Measurements from ENCODE around the gene WBP1.

DNA sequence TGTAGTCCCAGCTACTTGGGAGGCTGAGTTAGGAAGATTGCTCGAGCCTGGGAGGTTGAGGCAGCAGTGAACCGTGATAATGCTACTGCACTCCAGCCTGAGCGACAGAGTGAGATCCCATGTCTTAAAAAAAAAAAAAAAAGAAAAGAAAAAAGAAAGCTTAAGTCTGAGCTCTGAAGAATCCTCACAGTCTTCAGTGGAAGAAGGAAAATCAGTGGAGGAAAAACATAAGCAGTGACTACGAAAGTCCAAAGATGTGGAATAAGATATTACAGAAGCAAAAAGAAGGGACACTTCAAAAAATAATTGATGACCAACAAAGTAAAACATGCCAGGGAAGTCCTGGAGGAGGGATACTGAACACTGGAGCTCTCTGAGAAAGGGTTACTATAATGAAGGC, 52.0 kb downstream of the WBP1 start:
- TF ChIP-seq POLR2AphosphoS5 (IDR thresholded peaks at IDR 0.05) (no peak), POLR2A (IDR thresholded peaks at IDR 0.05) (no peak)
- TF ChIP-seq, protein P1, sequence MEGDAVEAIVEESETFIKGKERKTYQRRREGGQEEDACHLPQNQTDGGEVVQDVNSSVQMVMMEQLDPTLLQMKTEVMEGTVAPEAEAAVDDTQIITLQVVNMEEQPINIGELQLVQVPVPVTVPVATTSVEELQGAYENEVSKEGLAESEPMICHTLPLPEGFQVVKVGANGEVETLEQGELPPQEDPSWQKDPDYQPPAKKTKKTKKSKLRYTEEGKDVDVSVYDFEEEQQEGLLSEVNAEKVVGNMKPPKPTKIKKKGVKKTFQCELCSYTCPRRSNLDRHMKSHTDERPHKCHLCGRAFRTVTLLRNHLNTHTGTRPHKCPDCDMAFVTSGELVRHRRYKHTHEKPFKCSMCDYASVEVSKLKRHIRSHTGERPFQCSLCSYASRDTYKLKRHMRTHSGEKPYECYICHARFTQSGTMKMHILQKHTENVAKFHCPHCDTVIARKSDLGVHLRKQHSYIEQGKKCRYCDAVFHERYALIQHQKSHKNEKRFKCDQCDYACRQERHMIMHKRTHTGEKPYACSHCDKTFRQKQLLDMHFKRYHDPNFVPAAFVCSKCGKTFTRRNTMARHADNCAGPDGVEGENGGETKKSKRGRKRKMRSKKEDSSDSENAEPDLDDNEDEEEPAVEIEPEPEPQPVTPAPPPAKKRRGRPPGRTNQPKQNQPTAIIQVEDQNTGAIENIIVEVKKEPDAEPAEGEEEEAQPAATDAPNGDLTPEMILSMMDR (IDR thresholded peaks at IDR 0.05), result no peak

Data from suprapubic skin (tissue), 4 donors.